Esophagus muscularis mucosa (tissue), 4 donors: Measurements from ENCODE around the gene PLXNA4.

Experiments used
- CTCF ChIP-seq, 3 experiments: fragments of 200-600 bp in 2 of 3; fragments of 450-650 bp in 1 of 3; sonication (generic) in 2 of 3; IDR thresholded peaks; one replicate each; pipeline ENCODE4 v1.5.1; 2017 to 2019; ENCODE audit warnings: antibody characterized with exemption in 3 of 3, mild to moderate bottlenecking in 2 of 3, moderate library complexity in 1 of 3
- EP300 ChIP-seq: sonication (generic); formaldehyde crosslinking; IDR thresholded peaks from one replicate; pipeline ENCODE4 v1.6.1; 2017; ENCODE audit warnings: antibody characterized with exemption
- POLR2A ChIP-seq: fragments of 450-650 bp; IDR thresholded peaks from one replicate; pipeline ENCODE4 v1.6.1; 2017; ENCODE audit warnings: antibody characterized with exemption, moderate library complexity, mild to moderate bottlenecking, low read depth

- TF ChIP-seq CTCF (IDR thresholded peaks at IDR 0.05) (no peak), POLR2A (no peak), EP300 (no peak)
These were observed 3.1 kb upstream of the PLXNA4 start for GRCh38 chr7:132579260-132579899.
